ENCODE data around the gene ALDH1L1. TPM values are rescaled to one million over a fixed set of nuclear protein-coding genes. Genes with fewer than 3 reads are reported as not detected.

ALDH1L1 gene
- total RNA-seq, 1 donor from 2014 or later = 5.0 TPM

DNA sequence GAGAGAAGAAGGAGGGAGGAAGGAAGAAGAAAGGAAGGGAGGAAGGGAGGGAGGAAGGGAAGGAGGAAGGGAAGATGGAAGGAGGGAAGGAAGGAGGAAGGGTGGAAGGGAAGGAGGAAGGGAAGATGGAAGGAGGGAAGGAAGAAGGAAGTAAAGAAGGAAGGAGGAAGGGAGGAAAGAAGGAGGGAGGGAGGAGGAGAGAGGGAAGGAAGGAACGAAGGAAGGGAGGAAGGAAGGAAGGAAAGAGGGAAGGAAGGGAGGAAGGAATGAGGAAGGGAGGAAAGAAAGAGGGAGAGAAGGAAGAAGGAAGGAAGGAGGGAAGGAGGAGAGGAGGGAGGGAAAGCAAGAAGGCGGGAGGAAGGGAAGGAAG, 31.8 kb upstream of the ALDH1L1 start:
- H3K27me3 Mint-ChIP-seq = peaks cover 18% of the 10 kb centered on the region
- peaks cover 7% of the 10 kb centered on the region for H3K4me1 Mint-ChIP-seq (ENCODE audit: unreplicated experiment)
- peak overlapping the region; percentile 98 for H3K27ac Mint-ChIP-seq
- no peak for DNase-seq (ENCODE audit: extremely low spot score, unreplicated experiment)
- TF ChIP-seq CTCF (conservative IDR thresholded peaks at IDR 0.05) = no peak
- H3K36me3 Mint-ChIP-seq = no peaks in the 10 kb centered on the region
- peak overlapping the region; percentile 96 for H3K4me3 Mint-ChIP-seq
- peaks cover 9% of the 10 kb centered on the region for H3K9me3 Mint-ChIP-seq

GRCh38 chr3:126211569-126211968, 31.2 kb upstream of the ALDH1L1 start:
- Mint-ChIP-seq H3K27me3 (peaks cover 15% of the 10 kb centered on the region), H3K36me3 (no peaks in the 10 kb centered on the region), H3K4me1 (ENCODE audit: unreplicated experiment) (peaks cover 7% of the 10 kb centered on the region), H3K9me3 (peaks cover 7% of the 10 kb centered on the region), H3K27ac (peak overlapping the region; percentile 98), H3K4me3 (peak overlapping the region; percentile 71)
- no peak for DNase-seq (ENCODE audit: extremely low spot score, unreplicated experiment)
- no peak for TF ChIP-seq CTCF (conservative IDR thresholded peaks at IDR 0.05)

DNA sequence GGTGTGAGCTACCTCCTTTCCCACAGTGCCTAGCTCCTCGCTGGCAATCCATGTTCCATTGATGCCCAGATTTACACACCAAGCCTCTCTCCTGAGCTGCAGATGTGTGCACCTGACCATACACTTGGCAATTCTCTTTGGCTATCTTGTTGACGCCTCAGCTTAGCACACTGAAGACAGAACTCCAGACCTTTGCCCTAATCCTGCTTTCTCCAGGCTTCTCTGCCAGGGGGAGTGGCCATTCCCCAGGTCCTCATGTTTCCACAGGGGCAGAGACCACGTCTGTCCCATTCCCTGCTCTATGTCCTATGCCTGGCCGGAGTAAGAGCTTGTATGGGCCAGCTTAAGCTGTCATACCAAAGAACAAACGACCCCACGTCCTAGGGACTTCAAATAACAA, 30.2 kb upstream of the ALDH1L1 start:
- peaks cover 7% of the 10 kb centered on the region for H3K4me1 Mint-ChIP-seq (ENCODE audit: unreplicated experiment)
- H3K27ac Mint-ChIP-seq = peak overlapping the region; percentile 67
- H3K9me3 Mint-ChIP-seq = peaks cover 4% of the 10 kb centered on the region
- no peak for TF ChIP-seq CTCF (conservative IDR thresholded peaks at IDR 0.05)
- DNase-seq (ENCODE audit: extremely low spot score, unreplicated experiment) = no peak
- no peaks in the 10 kb centered on the region for H3K36me3 Mint-ChIP-seq
- H3K4me3 Mint-ChIP-seq = no peak overlapping the region
- H3K27me3 Mint-ChIP-seq = peaks cover 17% of the 10 kb centered on the region

DNA sequence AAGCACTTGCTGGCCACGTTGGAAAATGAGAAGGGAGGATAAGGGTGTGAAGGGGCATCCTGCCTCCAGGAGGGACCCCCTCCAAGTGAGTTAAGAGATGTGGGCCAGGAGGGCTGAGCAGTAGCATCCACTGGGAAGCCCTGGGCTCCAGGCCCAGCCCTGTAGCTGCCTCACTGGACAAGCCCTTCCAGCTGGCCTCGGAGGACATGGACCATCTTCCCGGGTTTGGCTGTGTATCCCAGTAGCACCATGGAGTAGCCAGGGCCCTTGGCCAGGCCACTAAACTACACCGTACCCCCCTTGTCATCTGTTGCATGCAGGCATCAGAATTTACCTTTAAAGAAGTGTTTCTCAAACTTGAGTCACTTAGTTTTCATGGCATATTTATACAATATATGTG, 29.4 kb upstream of the ALDH1L1 start:
- TF ChIP-seq CTCF (conservative IDR thresholded peaks at IDR 0.05) = no peak
- Mint-ChIP-seq H3K4me3 (no peak overlapping the region), H3K9me3 (peaks cover 4% of the 10 kb centered on the region), H3K27ac (no peak overlapping the region), H3K36me3 (no peaks in the 10 kb centered on the region), H3K4me1 (ENCODE audit: unreplicated experiment) (peaks cover 7% of the 10 kb centered on the region), H3K27me3 (peaks cover 19% of the 10 kb centered on the region)
- no peak for DNase-seq (ENCODE audit: extremely low spot score, unreplicated experiment)

DNA sequence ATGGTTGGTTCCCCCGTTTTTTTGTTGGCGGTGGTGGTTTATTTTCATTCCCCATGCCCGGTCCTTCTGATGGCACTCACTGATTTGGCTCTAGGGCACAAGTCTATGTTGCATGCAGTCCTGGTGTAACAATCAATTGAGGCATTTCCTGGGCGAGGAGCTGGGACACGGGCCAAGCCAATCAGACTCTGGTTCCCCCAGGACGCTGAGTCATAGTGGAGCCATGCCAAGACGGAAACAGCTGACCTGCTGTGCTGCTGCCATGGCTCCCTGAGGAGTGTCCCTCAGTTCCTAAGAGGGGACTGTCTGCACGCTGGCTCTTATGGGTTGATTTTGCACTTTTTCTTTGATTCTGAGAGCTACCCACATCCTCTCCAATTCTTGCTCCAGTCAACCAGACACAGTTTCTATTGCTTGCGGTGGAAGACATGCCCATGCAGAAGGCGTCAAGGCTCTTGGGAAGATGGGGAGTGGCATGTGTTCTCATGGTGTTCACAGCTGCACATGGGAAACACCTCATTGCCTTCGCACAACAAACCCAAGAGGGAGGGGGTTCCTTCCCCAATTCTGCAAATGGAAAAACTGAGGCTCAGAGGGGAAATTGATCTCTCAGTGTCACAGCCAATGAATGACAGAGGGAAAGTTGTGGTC, 28.3 kb upstream of the ALDH1L1 start:
- DNase-seq (ENCODE audit: extremely low spot score, unreplicated experiment) = no peak
- peaks cover 17% of the 10 kb centered on the region for H3K27me3 Mint-ChIP-seq
- peaks cover 4% of the 10 kb centered on the region for H3K9me3 Mint-ChIP-seq
- no peak for TF ChIP-seq CTCF (conservative IDR thresholded peaks at IDR 0.05)
- H3K4me1 Mint-ChIP-seq (ENCODE audit: unreplicated experiment) = peaks cover 6% of the 10 kb centered on the region
- H3K27ac Mint-ChIP-seq = peak overlapping the region; percentile 75
- H3K4me3 Mint-ChIP-seq = peak overlapping the region; percentile 58
- no peaks in the 10 kb centered on the region for H3K36me3 Mint-ChIP-seq

All from type B pancreatic cell (in vitro differentiated cells).